ENCODE data around the gene PRSS53. TPM values are rescaled to one million over a fixed set of nuclear protein-coding genes. Genes with fewer than 3 reads are reported as not detected.

The PRSS53 gene
- total RNA-seq, 1 experiment from 2014 or later: 2.8 TPM

- no peak overlapping the region for H4K8ac ChIP-seq (replicated peaks; ENCODE audit: insufficient read length, low read depth, low read length)
- H2BK5ac ChIP-seq (ENCODE audit: insufficient read length, low read length): no peak overlapping the region
- H2AK5ac ChIP-seq (ENCODE audit: insufficient read length, low read length): no peak overlapping the region
- Mint-ChIP-seq H3K4me3 (peak overlapping the region; percentile 76 to 83), H3K36me3 (ENCODE audit: insufficient read depth in 1 of 3, low read depth in 3 of 3) (peaks cover 19 to 37% (median 31%) of the 10 kb centered on the region in 3 experiments), H3K27ac (no peak overlapping the region; a peak in 1 of 7 replicates), H3K9me3 (no peaks in the 10 kb centered on the region; a peak in 2 of 5 replicates), H3K27me3 (ENCODE audit: low read depth) (no peaks in the 10 kb centered on the region; the same call in 1 of the 2 replicates), H3K4me1 (peaks cover 9 to 14% of the 10 kb centered on the region in 2 experiments)
- no peak overlapping the region for H3K18ac ChIP-seq (ENCODE audit: insufficient read length, low read depth, low read length)
- no peaks in the 10 kb centered on the region; the same call in 1 of the 2 replicates for H3K79me2 ChIP-seq (ENCODE audit: insufficient read depth, low read length)
- H2BK12ac ChIP-seq (ENCODE audit: insufficient read length, low read depth, low read length): no peak overlapping the region
- peak overlapping the region; percentile 57 for H3K4me2 ChIP-seq (ENCODE audit: insufficient read depth, insufficient read length, low read length)
- H3K27me3 ChIP-seq (ENCODE audit: insufficient read depth, low read length): no peaks in the 10 kb centered on the region; the same call in 1 of the 2 replicates
- H3K56ac ChIP-seq (ENCODE audit: insufficient read length, low read depth, low read length): no peak overlapping the region
- H3K9me3 ChIP-seq (ENCODE audit: control insufficient read depth, low read depth, low read length): no peaks in the 10 kb centered on the region
- no peak overlapping the region for H4K91ac ChIP-seq (ENCODE audit: insufficient read length, low read depth, low read length)
- H2BK120ac ChIP-seq (ENCODE audit: low read depth, low read length, poor library complexity, severe bottlenecking): no peak overlapping the region
- no peak overlapping the region for H4K5ac ChIP-seq (ENCODE audit: insufficient read length, low read depth, low read length)
- no peak overlapping the region for H2BK20ac ChIP-seq (ENCODE audit: low read depth, low read length, poor library complexity, severe bottlenecking)
- H3K23me2 ChIP-seq (ENCODE audit: insufficient read length, low read depth, low read length, poor library complexity, severe bottlenecking): peaks cover 8% of the 10 kb centered on the region
- H3K4me1 ChIP-seq (ENCODE audit: insufficient read depth, low read length): no peaks in the 10 kb centered on the region
- no peak overlapping the region for H3T11ph ChIP-seq (ENCODE audit: low read length)
- no peaks in the 10 kb centered on the region for H4K20me1 ChIP-seq (ENCODE audit: control insufficient read depth, insufficient read depth, insufficient read length)
- no peak overlapping the region for H2AFZ ChIP-seq (ENCODE audit: low read length)
- H3K27ac ChIP-seq (ENCODE audit: insufficient read length, low read depth, low read length): no peak overlapping the region
- WGBS (ENCODE audit: extremely low coverage, insufficient read length, low lambda C conversion rate): no CpG with 5 or more reads among the region's 57 CpGs
- no peak overlapping the region for H3K23ac ChIP-seq (ENCODE audit: insufficient read length, low read depth, low read length)
- H2BK15ac ChIP-seq (ENCODE audit: low read depth, low read length): no peak overlapping the region
- no peak overlapping the region for H3K4ac ChIP-seq (ENCODE audit: low read depth, low read length)
- no peak for TF ChIP-seq CTCF (conservative IDR thresholded peaks at IDR 0.05)
- no peaks in the 10 kb centered on the region for H3K79me1 ChIP-seq (ENCODE audit: insufficient read depth, low read depth, low read length, poor library complexity, severe bottlenecking)
- 0 out of 2 replicates have a peak overlapping the region, but pooled peaks have one; percentile 44 for H3K14ac ChIP-seq (ENCODE audit: insufficient read depth, low read length)
- no peak for DNase-seq
- H3K9ac ChIP-seq (ENCODE audit: extremely low read depth, insufficient read length, low read length): peak overlapping the region; percentile 11
Observed at GRCh38 chr16:31108794-31109558, 20.2 kb upstream of the PRSS53 start.

Measured in H9 (cell line).